H1 (cell line): ENCODE results near the gene TDRD12. TPM values are rescaled to one million over a fixed set of nuclear protein-coding genes. Genes with fewer than 3 reads are reported as not detected.

Source experiments
- CTCF ChIA-PET: fragments of 300-600 bp; sonication (Branson Sonifier 250); formaldehyde crosslinking; loops from one replicate; lab custom pipeline; 2021; ENCODE audit not compliant: partially characterized antibody; lab: Charles Lee
- POLR2A ChIA-PET: fragments of 300-600 bp; sonication (Branson Sonifier 250); formaldehyde crosslinking; loops from one replicate; lab custom pipeline; 2021; ENCODE audit warnings: inconsistent platforms; ENCODE audit not compliant: partially characterized antibody; lab: Charles Lee
- DNase-seq, 2 experiments: peaks; one replicate each; pipeline versions ENCODE4 v3.0.0 to v3.0.0-alpha.2; 2010 to 2022; ENCODE audit warnings: low spot score in 2 of 2, low read depth in 1 of 2, mixed read lengths in 1 of 2
- FAIRE-seq: peaks from 2 replicates; lab custom pipeline; 2011; peaks lifted over from hg19 to GRCh38; lab: Jason Lieb, UNC
- H2AFZ ChIP-seq: 2 replicates; pipeline ENCODE4 v1.8.1; 2012; ENCODE audit warnings: low read length, inconsistent platforms
- H2AK5ac ChIP-seq: 2 replicates; pipeline ENCODE4 v1.6.1; 2013; ENCODE audit warnings: low read depth, low read length
- H2BK120ac ChIP-seq: replicated peaks from 2 replicates; pipeline ENCODE3; 2013; ENCODE audit warnings: low read depth, low read length, inconsistent platforms
- H2BK12ac ChIP-seq: 2 replicates; pipeline ENCODE4 v1.6.1; 2013; ENCODE audit warnings: low read depth, low read length
- H2BK15ac ChIP-seq: 2 replicates; pipeline ENCODE4 v1.6.1; 2013; ENCODE audit warnings: low read length
- H2BK20ac ChIP-seq: 2 replicates; pipeline ENCODE4 v1.6.1; 2013; ENCODE audit warnings: low read length
- H2BK5ac ChIP-seq: 2 replicates; pipeline ENCODE4 v1.6.1; 2013; ENCODE audit warnings: low read depth, low read length
- H3K14ac ChIP-seq: 2 replicates; pipeline ENCODE4 v1.6.1; 2013; ENCODE audit warnings: inconsistent platforms; ENCODE audit not compliant: insufficient read length
- H3K18ac ChIP-seq: 2 replicates; pipeline ENCODE4 v1.6.1; 2013; ENCODE audit warnings: low read length; ENCODE audit errors: extremely low read depth
- H3K23ac ChIP-seq: 2 replicates; pipeline ENCODE4 v1.6.1; 2013; ENCODE audit warnings: inconsistent platforms; ENCODE audit not compliant: insufficient read length
- H3K23me2 ChIP-seq: 2 replicates; pipeline ENCODE4 v1.6.1; 2013; ENCODE audit warnings: low read depth, low read length
- H3K27ac ChIP-seq: 2 replicates; pipeline ENCODE4 v1.6.1; 2011; ENCODE audit warnings: low read depth, low read length, inconsistent platforms
- H3K27me3 ChIP-seq, 4 experiments: replicated peaks in 1 of 4; 1 replicate in 1 of 4; 2 replicates in 3 of 4; pipeline versions ENCODE4 v1.6.1 to v1.8.1; 2011 to 2013; ENCODE audit warnings: low read length in 3 of 4, mild to moderate bottlenecking in 3 of 4, inconsistent platforms in 2 of 4, mixed read lengths in 2 of 4, moderate library complexity in 1 of 4; ENCODE audit not compliant: control insufficient read depth in 3 of 4, insufficient read depth in 3 of 4; ENCODE audit errors: extremely low read depth in 1 of 4
- H3K36me3 ChIP-seq, 4 experiments: 2 replicates each; pipeline versions ENCODE4 v1.6.1 to v1.8.1; 2011 to 2013; ENCODE audit warnings: mild to moderate bottlenecking in 4 of 4, low read length in 3 of 4, moderate library complexity in 2 of 4, control low read depth in 1 of 4, inconsistent platforms in 1 of 4; ENCODE audit not compliant: insufficient read depth in 4 of 4, control insufficient read depth in 2 of 4
- H3K4ac ChIP-seq: replicated peaks from 2 replicates; pipeline ENCODE3; 2013; ENCODE audit warnings: low read length, low read depth, mixed read lengths, inconsistent platforms; ENCODE audit not compliant: insufficient read length
- H3K4me1 ChIP-seq, 4 experiments: replicated peaks in 1 of 4; 1 replicate in 1 of 4; 2 replicates in 3 of 4; pipeline versions ENCODE4 v1.6.1 to v1.8.1; 2011 to 2013; ENCODE audit warnings: low read length in 3 of 4, inconsistent platforms in 2 of 4, mixed read lengths in 1 of 4; ENCODE audit not compliant: insufficient read depth in 4 of 4, control insufficient read depth in 3 of 4
- H3K4me2 ChIP-seq, 2 experiments: 2 replicates each; pipeline versions ENCODE4 v1.6.1 to v1.8.1; 2011 to 2013; ENCODE audit warnings: low read depth in 2 of 2, low read length in 2 of 2, control low read depth in 1 of 2, inconsistent platforms in 1 of 2, mild to moderate bottlenecking in 1 of 2; ENCODE audit not compliant: insufficient read depth in 1 of 2
- H3K4me3 ChIP-seq, 4 experiments: fragments of 200-600, 300-600 bp in 1 of 4; sonication (generic), shearing (Covaris generic), sonication (Bioruptor Twin) in 1 of 4; 2 replicates each; pipeline versions ENCODE4 v1.5.1 to v1.8.1; 2011 to 2016; ENCODE audit warnings: low read length in 4 of 4, low read depth in 3 of 4, control low read depth in 2 of 4, inconsistent platforms in 2 of 4, mild to moderate bottlenecking in 2 of 4, mixed read lengths in 1 of 4, moderate library complexity in 1 of 4; ENCODE audit not compliant: insufficient read depth in 2 of 4; ENCODE audit errors: extremely low read depth in 1 of 4
- H3K56ac ChIP-seq: replicated peaks from 2 replicates; pipeline ENCODE3; 2013; ENCODE audit warnings: low read depth, mild to moderate bottlenecking, mixed read lengths, low read length, inconsistent platforms; ENCODE audit not compliant: insufficient read length
- H3K79me1 ChIP-seq: 2 replicates; pipeline ENCODE4 v1.6.1; 2013; ENCODE audit warnings: low read depth, low read length, control low read depth
- H3K79me2 ChIP-seq, 2 experiments: 2 replicates each; pipeline versions ENCODE4 v1.6.1 to v1.8.1; 2012 to 2013; ENCODE audit warnings: low read length in 2 of 2, mild to moderate bottlenecking in 2 of 2, inconsistent platforms in 1 of 2; ENCODE audit not compliant: insufficient read depth in 2 of 2, control insufficient read depth in 1 of 2
- H3K9ac ChIP-seq, 4 experiments: replicated peaks in 1 of 4; 1 replicate in 1 of 4; 2 replicates in 3 of 4; pipeline versions ENCODE4 v1.6.1 to v1.8.1; 2011 to 2013; ENCODE audit warnings: low read depth in 3 of 4, low read length in 3 of 4, control low read depth in 2 of 4, mild to moderate bottlenecking in 2 of 4, moderate library complexity in 2 of 4, inconsistent platforms in 1 of 4; ENCODE audit errors: extremely low read depth in 1 of 4
- H3K9me3 ChIP-seq, 2 experiments: 2 replicates each; pipeline versions ENCODE4 v1.6.1 to v1.8.1; 2012 to 2013; ENCODE audit warnings: mild to moderate bottlenecking in 2 of 2, moderate library complexity in 2 of 2, control low read depth in 1 of 2, inconsistent platforms in 1 of 2, low read depth in 1 of 2, low read length in 1 of 2, mixed read lengths in 1 of 2; ENCODE audit not compliant: insufficient read depth in 2 of 2
- H4K20me1 ChIP-seq, 2 experiments: replicated peaks in 1 of 2; 2 replicates each; pipeline versions ENCODE3 to v1.8.1; 2011 to 2013; ENCODE audit warnings: inconsistent platforms in 2 of 2, low read length in 2 of 2, mild to moderate bottlenecking in 1 of 2; ENCODE audit not compliant: insufficient read depth in 2 of 2, control insufficient read depth in 1 of 2
- H4K5ac ChIP-seq: 2 replicates; pipeline ENCODE4 v1.6.1; 2013; ENCODE audit warnings: low read length, low read depth, mixed read lengths, inconsistent platforms; ENCODE audit not compliant: insufficient read length
- H4K8ac ChIP-seq: 2 replicates; pipeline ENCODE4 v1.8.0; 2013; ENCODE audit warnings: mild to moderate bottlenecking, moderate library complexity, low read length, inconsistent platforms; ENCODE audit not compliant: insufficient read depth; ENCODE audit errors: extremely low read depth
- H4K91ac ChIP-seq: replicated peaks from 2 replicates; pipeline ENCODE3; 2013; ENCODE audit warnings: low read length, mixed read lengths, inconsistent platforms; ENCODE audit not compliant: insufficient read length
- ASH2L ChIP-seq: fragments of 200-600, 300-600 bp; sonication (generic); IDR thresholded peaks from one replicate; pipeline ENCODE4 v1.7.1; 2017; ENCODE audit warnings: low read length
- EZH2 ChIP-seq: fragments of 200-600 bp; sonication (generic); IDR thresholded peaks from 2 replicates; pipeline ENCODE4 v1.7.1; 2012; ENCODE audit warnings: low read depth, mild to moderate bottlenecking, moderate library complexity, low read length, inconsistent platforms; ENCODE audit not compliant: severe bottlenecking
- FOSL1 ChIP-seq: IDR thresholded peaks from 2 replicates; pipeline ENCODE4 v1.6.1; 2011; ENCODE audit warnings: mild to moderate bottlenecking, low read depth, low read length, moderate library complexity; ENCODE audit not compliant: insufficient read depth
- GABPA ChIP-seq: IDR thresholded peaks from 2 replicates; pipeline ENCODE4 v1.6.1; 2011; ENCODE audit warnings: mild to moderate bottlenecking, low read length, moderate library complexity, borderline replicate concordance; ENCODE audit not compliant: insufficient read depth
- JUN ChIP-seq: IDR thresholded peaks from 2 replicates; pipeline ENCODE4 v1.6.1; 2011; ENCODE audit warnings: low read depth, mild to moderate bottlenecking, improper control_type of control experiment, low read length
- NANOG ChIP-seq: IDR thresholded peaks from 2 replicates; pipeline ENCODE4 v1.6.1; 2011; ENCODE audit warnings: low read length, low read depth, mild to moderate bottlenecking, inconsistent platforms; ENCODE audit not compliant: insufficient read depth, poor library complexity, severe bottlenecking
- PHF8 ChIP-seq: fragments of 200-600 bp; sonication (generic); conservative IDR thresholded peaks from 2 replicates; pipeline ENCODE4 v1.7.1; 2012; ENCODE audit warnings: low read depth, mild to moderate bottlenecking, inconsistent platforms, low read length, moderate library complexity
- RAD21 ChIP-seq, 2 experiments: IDR thresholded peaks in 1 of 2; conservative IDR thresholded peaks in 1 of 2; 2 replicates each; pipeline ENCODE4 v1.6.1; 2011; ENCODE audit warnings: low read depth in 2 of 2, low read length in 2 of 2, improper control_type of control experiment in 1 of 2, inconsistent platforms in 1 of 2, mild to moderate bottlenecking in 1 of 2, moderate library complexity in 1 of 2
- SIX5 ChIP-seq: IDR thresholded peaks from 2 replicates; pipeline ENCODE4 v1.6.1; 2011; ENCODE audit warnings: mild to moderate bottlenecking, low read depth, low read length
- SP1 ChIP-seq: IDR thresholded peaks from 2 replicates; pipeline ENCODE4 v1.6.1; 2011; ENCODE audit warnings: low read depth, low read length
- SRF ChIP-seq: IDR thresholded peaks from 2 replicates; pipeline ENCODE4 v1.6.1; 2011; ENCODE audit warnings: mild to moderate bottlenecking, low read depth, low read length, moderate library complexity
- TCF12 ChIP-seq: IDR thresholded peaks from 2 replicates; pipeline ENCODE4 v1.6.1; 2011; ENCODE audit warnings: low read depth, mild to moderate bottlenecking, low read length
- WGBS, 2 experiments: shearing (Covaris generic) in 1 of 2; methylation state at CpG; one replicate each; pipeline versions ENCODE4 v1.1.6 to v1.1.7; 2013 to 2015; ENCODE audit warnings: low lambda C conversion rate in 2 of 2, mixed read lengths in 2 of 2, inconsistent platforms in 1 of 2, low coverage in 1 of 2, missing lambda C conversion rate in 1 of 2; ENCODE audit not compliant: insufficient replicate concordance in 2 of 2, insufficient coverage in 1 of 2, insufficient read length in 1 of 2; ENCODE audit errors: extremely low coverage in 1 of 2, missing lambda C conversion rate in 1 of 2; 5-methylcytosine and 5-hydroxymethylcytosine counted together
- polyA plus RNA-seq, 7 experiments: library from polyadenylated mRNA; depleted of rRNA in 3 of 7; stranded (reverse) in 5 of 7; unstranded in 2 of 7; fragments of >200 nt in 5 of 7; fragments of 200-250 nt in 2 of 7; gene quantifications; 1 replicate in 5 of 7; 2 replicates in 1 of 7; 4 replicates in 1 of 7; pipeline versions ENCODE4 v1.2.1 to v1.2.3, GENCODE V29; 2011 to 2013; ENCODE audit warnings: missing spikeins in 2 of 7, mixed read lengths in 2 of 7
- total RNA-seq: library from RNA; stranded (reverse); fragmentation: NEBNext Ultra II Directional; extraction: Animal tissue kit (Norgen Biotek cat#: 25700); gene quantifications from 2 replicates; pipeline ENCODE4 v1.2.1, GENCODE V29; 2021

The TDRD12 gene
- total and polyA plus RNA-seq, 2 of the 8 experiments (the other 6 are each of a cell fraction or from before 2014, with no cell fraction given), result 0.39 to 0.88 TPM

DNA sequence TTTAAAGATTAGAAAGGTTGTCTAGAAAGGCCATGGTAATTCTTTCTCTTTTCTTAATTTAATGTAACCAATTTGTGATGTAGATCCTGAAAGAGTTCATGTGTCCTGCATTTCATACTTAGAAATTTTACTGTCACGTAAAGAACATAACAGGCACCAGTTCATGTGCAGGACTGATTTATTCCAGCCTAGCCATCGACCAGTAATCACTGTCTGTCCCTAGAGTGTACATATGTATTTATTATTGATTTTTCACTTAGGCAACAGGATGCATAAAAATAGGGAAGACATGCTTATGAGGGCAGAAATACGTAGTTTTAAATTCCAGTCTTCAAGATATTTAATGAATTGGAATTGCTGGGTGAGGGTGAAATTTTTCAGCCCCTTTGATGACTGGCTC is 37.6 kb downstream of the TDRD12 start:
- FAIRE-seq, result no peak
- Histone ChIP-seq H3K4ac (no peak overlapping the region), H3K4me1 (no peaks in the 10 kb centered on the region), H3K79me2 (no peaks in the 10 kb centered on the region), H3K36me3 (no peaks in the 10 kb centered on the region), H3K4me2 (no peak overlapping the region), H2BK120ac (no peak overlapping the region), H4K5ac (no peak overlapping the region), H2BK12ac (no peak overlapping the region), H4K8ac (no peak overlapping the region), H2BK5ac (no peak overlapping the region), H3K9me3 (no peaks in the 10 kb centered on the region), H4K20me1 (no peaks in the 10 kb centered on the region), H3K27ac (no peak overlapping the region), H2BK15ac (no peak overlapping the region), H3K14ac (no peak overlapping the region), H3K23ac (no peak overlapping the region), H3K79me1 (no peaks in the 10 kb centered on the region), H2BK20ac (no peak overlapping the region), H3K9ac (no peak overlapping the region), H3K18ac (no peak overlapping the region), H3K56ac (no peak overlapping the region), H2AK5ac (no peak overlapping the region), H3K23me2 (no peaks in the 10 kb centered on the region), H4K91ac (no peak overlapping the region), H3K4me3 (no peak overlapping the region), H3K27me3 (no peaks in the 10 kb centered on the region), H2AFZ (no peak overlapping the region)
- CTCF ChIA-PET, result interaction anchor here (0.6 kb wide), 1 partner anchor 1120 kb away, joined by 3 read pairs; no protein-coding TSS in a partner anchor
- DNase-seq, result no peak
- POLR2A ChIA-PET, result interaction anchor here (0.5 kb wide), 1 partner anchor 197 kb away, joined by 6 read pairs; no protein-coding TSS in a partner anchor
- 88% methylated on average over 3 of the region's 3 CpGs; no CpG with 5 or more reads in 1 of the 2 experiments for whole genome bisulfite sequencing, 2 experiments
- no peak for TF ChIP-seq TCF12
- TF ChIP-seq SIX5, result no peak
- TF ChIP-seq EZH2, result no peak
- no peak for TF ChIP-seq SP1
- no peak for TF ChIP-seq SRF
- no peak for TF ChIP-seq GABPA
- no peak for TF ChIP-seq PHF8
- TF ChIP-seq FOSL1, result no peak
- TF ChIP-seq NANOG, result no peak
- no peak for TF ChIP-seq ASH2L
- TF ChIP-seq RAD21 (IDR thresholded peaks at IDR 0.05 in 1 of 2, conservative IDR thresholded peaks at IDR 0.05 in 1 of 2; ENCODE audit: low read depth in 2 of 2, low read length in 2 of 2), result no peak
- no peak for TF ChIP-seq JUN
